C4-2B (cell line): ENCODE data around the gene WDR82.
A peak's percentile ranks its signal among the peaks of the same experiment; 100 is the strongest.

Source experiments
- H3K27ac ChIP-seq: fragments of 450-650 bp; 2 replicates; pipeline ENCODE4 v1.5.1; 2017
- ZFX ChIP-seq: fragments of 450-650 bp; IDR thresholded peaks from 2 replicates; pipeline ENCODE4 v1.6.1; 2017
- TF ChIP-seq, protein P1 (sequence below): fragments of 450-650 bp; conservative IDR thresholded peaks from 2 replicates; pipeline ENCODE4 v1.5.1; 2017; ENCODE audit warnings: mild to moderate bottlenecking

Gene WDR82

DNA sequence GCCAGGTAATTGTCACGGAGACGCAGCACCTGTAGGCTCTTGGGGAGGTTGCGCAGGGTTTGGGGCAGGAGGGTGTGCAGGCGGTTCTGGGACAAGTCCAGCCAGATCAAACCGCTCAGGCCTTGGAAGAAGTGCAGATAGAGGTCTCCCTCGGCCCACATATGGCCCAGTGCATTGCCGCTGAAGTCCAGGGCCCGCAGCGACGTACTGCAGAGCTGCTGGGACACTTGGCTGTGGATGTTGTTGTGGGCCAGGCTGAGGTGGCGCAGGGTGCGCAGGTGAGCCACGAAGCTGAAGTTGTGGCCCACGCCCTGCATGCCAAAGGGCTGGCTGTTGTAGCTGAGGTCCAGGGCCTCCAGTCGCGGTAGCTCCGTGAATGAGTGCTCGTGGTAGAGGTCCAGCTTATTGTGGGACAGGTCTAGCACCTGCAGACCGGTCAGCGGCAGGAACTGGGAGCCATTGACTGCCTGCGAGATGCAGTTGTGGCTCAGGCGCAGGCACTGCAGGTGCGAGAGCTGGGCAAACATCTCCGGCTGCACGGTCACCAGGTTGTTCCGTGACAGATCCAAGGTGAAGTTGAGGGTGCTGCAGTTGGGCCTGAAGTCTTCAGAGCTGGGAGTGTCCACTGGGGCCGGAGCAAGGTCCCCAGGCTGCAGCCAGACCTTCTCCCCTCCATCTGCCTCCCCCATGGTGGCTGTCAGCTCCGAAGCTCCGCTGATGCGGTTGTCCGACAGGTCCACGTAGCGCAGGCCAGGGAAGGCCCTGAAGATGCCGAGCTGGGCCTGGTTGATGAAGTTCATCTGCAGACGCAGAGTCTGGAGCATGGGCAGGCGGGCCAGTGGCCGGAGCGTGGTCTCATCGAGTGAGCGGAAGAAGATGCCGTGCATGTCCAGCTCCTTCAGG lies 55.9 kb downstream of the WDR82 start:
- no peak overlapping the region for H3K27ac ChIP-seq
- TF ChIP-seq, protein P1, sequence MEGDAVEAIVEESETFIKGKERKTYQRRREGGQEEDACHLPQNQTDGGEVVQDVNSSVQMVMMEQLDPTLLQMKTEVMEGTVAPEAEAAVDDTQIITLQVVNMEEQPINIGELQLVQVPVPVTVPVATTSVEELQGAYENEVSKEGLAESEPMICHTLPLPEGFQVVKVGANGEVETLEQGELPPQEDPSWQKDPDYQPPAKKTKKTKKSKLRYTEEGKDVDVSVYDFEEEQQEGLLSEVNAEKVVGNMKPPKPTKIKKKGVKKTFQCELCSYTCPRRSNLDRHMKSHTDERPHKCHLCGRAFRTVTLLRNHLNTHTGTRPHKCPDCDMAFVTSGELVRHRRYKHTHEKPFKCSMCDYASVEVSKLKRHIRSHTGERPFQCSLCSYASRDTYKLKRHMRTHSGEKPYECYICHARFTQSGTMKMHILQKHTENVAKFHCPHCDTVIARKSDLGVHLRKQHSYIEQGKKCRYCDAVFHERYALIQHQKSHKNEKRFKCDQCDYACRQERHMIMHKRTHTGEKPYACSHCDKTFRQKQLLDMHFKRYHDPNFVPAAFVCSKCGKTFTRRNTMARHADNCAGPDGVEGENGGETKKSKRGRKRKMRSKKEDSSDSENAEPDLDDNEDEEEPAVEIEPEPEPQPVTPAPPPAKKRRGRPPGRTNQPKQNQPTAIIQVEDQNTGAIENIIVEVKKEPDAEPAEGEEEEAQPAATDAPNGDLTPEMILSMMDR, result no peak
- no peak for TF ChIP-seq ZFX

DNA sequence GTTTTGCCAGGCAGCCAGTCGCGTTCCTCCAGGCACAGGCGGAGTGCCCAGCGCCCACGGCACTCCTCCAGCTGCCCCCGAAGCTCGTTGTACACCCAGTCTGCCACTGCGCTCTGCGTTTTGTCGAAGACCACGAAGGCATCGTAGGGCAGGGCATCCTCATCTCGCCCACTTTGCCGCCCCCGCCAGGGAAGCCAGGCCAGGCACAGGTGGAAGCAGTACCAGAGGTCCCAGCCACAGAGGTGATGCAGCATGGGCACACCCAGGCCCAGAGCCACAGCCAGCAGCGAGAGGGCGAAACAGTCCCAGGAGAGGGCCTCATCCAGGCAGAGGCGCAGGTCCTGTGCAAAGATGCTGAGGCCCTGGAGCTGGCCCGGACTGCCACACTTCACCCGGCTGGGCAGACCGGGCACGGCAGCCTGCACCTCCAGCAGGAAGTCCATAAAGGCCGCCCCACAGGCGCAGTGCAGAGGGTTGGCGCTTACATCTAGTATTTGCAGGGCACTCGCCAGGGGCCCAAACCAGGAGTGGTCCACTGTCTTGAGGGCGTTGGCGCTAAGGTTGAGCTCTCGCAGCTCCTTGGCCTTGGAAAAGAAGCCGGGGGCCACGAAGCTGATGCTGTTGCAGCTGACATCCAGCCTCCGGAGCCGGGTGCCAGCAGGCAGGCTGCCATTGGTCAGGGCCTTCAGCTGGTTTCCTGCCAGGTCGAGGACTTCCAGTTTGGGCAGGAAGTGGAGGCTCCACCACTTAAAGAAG lies 56.7 kb downstream of the WDR82 start:
- H3K27ac ChIP-seq, result no peak overlapping the region; the same call in 1 of the 2 replicates

GRCh38 chr3:52221141-52221562 lies 57.3 kb downstream of the WDR82 start:
- TF ChIP-seq ZFX, result no peak
- TF ChIP-seq, protein P1, result no peak

More for the DNA sequence above, 56.7 kb downstream of the WDR82 start:
- TF ChIP-seq, protein P1, result no peak
- TF ChIP-seq ZFX, result no peak

DNA sequence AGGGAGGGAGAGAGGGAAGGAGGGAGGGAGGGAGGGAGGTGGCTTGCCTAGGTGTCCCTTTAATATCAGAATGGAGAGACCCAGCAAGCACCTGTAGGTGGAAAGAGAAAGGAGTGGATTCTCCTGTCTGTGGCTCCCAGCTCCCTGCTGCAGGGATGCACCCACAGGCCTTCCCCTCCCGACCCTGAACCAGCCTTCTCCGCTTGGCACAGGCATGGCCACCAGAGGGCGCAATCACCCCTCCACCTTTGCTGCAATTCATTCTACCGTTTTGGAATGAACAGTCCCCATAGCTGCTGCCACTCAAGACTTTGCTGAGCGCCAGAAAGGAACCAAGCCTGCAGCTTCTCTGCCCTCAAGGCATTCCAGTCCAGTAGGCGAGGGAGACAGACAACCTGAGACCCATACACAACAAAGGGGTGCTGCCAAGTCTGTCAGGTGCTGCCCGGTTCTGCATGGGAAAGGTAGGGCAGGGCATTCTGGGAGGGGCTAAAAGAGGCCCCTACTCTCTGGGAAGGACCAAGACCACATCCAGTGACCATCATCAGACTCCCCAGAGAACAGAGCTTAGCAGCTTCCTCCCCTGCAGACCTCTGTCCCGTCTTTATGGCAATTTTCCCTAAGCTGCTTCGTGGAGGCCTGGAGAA lies 57.9 kb downstream of the WDR82 start:
- peak overlapping the region; percentile 5; the same call in 1 of the 2 replicates for H3K27ac ChIP-seq
- TF ChIP-seq ZFX, result no peak
- TF ChIP-seq, protein P1, result peak; percentile 88

More at GRCh38 chr3:52221141-52221562, 57.3 kb downstream of the WDR82 start:
- H3K27ac ChIP-seq, result peak overlapping the region; percentile 5; the same call in 1 of the 2 replicates

DNA sequence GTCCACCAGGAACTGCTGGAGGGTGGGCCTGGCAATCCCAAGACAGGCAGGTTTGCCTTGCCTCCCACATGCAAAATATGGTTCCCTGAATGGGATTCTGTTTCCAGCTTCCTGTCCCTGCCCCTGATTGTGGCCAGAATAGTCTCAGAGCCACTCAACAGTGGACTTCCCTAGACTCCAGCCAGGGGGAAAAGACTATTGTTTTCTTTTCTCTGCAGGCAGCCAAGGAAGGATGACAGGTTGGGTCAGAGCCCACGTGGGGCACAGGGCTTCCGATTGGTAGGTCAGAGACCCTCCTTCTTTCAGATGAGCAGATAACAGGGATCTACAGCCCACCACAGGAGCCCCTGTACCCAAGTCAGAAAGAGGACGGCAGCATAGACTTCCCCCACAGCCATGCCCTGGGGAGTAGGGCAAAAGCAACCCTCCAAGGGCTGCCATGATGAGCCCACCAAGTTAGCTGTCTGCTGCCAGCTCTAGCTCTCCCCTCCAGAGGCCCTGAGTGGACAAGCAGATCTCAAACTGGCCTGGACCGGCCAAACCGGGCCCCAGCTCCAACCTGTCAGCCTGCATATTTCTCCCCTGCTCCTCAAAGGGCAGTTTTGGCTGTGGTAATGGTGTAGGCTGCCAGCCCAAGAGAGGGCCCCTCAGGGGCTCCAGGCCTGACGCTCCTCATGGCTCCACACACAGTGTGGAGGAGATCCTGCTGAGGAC lies 59.4 kb downstream of the WDR82 start:
- TF ChIP-seq, protein P1, result no peak
- no peak for TF ChIP-seq ZFX
- H3K27ac ChIP-seq, result peak overlapping the region; percentile 76

- H3K27ac ChIP-seq, result peak overlapping the region; percentile 76
- no peak for TF ChIP-seq ZFX
- TF ChIP-seq, protein P1, result no peak
Observed at GRCh38 chr3:52218454-52218853, 60.0 kb downstream of the WDR82 start.
